HG03521 (cell line): ENCODE results near the gene RTTN.
A peak's percentile ranks its signal among the peaks of the same experiment; 100 is the strongest.

Experiments used
- ATAC-seq: cut with Tn5 transposase; IDR thresholded peaks from one replicate; pipeline ENCODE4 v1.9.1; 2021; ENCODE audit warnings: mild to moderate bottlenecking, moderate library complexity; ENCODE audit not compliant: unreplicated experiment

RTTN gene

GRCh38 chr18:70030728-70031127 lies 174.8 kb downstream of the RTTN start:
- ATAC-seq = no peak

DNA sequence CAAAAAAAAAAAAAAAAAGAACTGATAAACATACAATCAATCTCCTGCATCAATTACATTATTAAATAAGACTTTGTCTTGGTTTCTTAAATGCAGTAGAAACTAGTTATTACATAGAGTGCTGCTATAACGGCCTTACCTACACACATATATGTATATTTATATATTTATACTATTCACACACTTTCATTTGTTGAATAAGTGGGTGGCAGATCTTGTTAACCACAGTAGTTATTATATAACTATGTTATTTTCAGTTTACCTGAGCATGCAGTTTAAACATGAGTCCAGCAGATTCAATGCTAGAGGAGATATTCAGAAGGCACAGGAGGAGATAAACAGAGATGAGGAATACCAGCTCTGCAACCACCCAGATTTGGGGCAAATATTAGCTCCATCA lies 176.3 kb downstream of the RTTN start:
- peak; percentile 40 for ATAC-seq

- peak; percentile 67 for ATAC-seq
Measured at GRCh38 chr18:70028734-70029133, 176.8 kb downstream of the RTTN start.

- ATAC-seq = no peak
Measured at GRCh38 chr18:70028084-70028483, 177.4 kb downstream of the RTTN start.

- ATAC-seq = no peak
Measured at GRCh38 chr18:70025580-70025979, 179.9 kb downstream of the RTTN start.

DNA sequence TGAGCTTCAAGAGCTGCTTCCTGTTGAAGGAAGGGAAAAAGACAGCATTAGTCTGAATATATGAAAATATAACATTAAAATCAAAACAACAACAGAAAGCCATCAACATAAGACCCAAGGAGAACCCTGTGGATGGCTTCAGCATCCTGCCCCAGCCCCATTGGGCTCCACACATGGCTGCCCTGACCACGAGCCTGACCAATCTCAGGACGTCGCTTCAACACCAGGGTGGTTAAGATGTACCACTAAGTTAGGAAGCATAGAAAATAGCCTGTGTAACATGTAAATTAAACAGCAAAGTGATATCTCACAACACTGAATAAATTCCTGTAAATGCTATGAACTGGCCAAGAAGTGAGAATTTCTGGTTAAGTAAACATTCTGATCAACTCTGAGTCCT lies 180.7 kb downstream of the RTTN start:
- no peak for ATAC-seq

- ATAC-seq = no peak
Measured at GRCh38 chr18:70024093-70024492, 181.4 kb downstream of the RTTN start.

DNA sequence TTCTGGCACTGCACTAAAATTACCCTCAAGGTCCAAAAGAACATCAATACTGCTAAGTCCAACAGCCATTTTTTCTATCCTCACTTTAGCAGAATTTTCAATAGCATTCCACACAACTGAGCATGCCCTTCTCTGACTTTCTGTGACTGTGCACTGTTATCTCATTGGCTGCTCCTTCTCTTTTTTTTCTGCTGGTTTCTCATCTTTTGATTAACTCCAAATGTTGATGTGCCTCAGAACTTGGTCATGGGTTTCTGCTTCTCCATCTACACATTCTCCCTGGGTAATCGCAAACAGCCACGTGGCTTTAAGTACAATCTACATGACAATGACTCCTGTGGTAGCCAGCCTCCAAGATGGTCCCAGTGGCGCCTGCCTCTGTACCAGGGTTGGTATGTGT lies 182.9 kb downstream of the RTTN start:
- no peak for ATAC-seq

- no peak for ATAC-seq
Measured at GRCh38 chr18:70021498-70021897, 184.0 kb downstream of the RTTN start.

GRCh38 chr18:70021043-70021442 lies 184.4 kb downstream of the RTTN start:
- no peak for ATAC-seq

DNA sequence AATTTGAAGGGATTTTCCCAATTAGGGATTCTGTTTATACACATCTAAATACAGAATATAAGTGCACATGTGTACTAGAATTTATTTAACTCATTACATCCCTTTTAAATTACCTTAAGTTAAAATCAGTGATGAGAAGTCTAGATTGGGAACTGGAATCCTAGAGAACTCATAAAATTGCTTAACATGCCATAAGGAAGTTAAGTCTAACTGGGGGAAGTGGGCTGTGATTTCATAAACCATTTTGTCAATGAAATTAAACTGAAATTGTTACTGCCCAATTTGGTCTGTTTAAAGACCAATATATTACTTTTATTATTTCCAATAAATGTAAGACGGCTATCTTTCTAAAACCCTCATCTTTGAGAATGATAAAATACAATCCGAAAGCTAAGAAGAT lies 185.5 kb downstream of the RTTN start:
- ATAC-seq = no peak

DNA sequence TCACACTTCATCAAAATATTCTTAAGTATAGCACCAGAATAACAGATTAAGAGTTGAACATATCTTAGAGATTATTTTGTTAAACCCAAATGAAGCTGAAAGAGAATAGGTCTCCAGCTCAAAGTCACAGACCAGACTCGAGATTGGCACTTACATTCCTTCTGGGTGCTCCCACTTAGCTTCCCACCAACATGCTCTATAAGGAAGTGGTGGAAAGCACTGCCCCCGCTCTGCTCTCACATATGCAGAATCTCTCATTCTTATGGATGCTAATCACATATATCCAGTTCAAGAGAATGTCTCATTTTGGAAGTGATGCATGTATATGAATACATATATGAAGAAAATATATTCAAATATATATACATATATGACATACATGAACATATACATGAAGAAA lies 186.4 kb downstream of the RTTN start:
- ATAC-seq = no peak

GRCh38 chr18:70015127-70015526 lies 190.4 kb downstream of the RTTN start:
- ATAC-seq = no peak

- ATAC-seq = no peak
Measured at GRCh38 chr18:70005580-70005979, 199.9 kb downstream of the RTTN start.

DNA sequence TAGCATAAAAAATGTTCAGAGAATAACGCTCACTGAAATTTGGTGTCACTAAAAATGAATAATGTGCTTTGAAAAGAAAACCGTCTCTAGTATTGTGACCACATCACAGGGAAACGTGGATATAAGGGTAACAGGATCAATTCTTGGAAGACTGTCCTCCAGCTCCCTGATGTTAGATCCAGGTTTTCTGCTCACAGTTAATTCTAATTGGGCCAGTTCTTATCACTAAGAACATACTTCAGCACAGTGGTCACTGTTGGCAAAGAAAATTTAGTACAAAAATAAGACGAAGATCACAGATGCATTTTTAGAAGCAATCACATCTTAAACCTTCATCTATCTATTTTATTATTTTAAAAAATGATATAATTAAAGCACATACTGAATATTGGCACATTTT lies 200.8 kb downstream of the RTTN start:
- no peak for ATAC-seq

DNA sequence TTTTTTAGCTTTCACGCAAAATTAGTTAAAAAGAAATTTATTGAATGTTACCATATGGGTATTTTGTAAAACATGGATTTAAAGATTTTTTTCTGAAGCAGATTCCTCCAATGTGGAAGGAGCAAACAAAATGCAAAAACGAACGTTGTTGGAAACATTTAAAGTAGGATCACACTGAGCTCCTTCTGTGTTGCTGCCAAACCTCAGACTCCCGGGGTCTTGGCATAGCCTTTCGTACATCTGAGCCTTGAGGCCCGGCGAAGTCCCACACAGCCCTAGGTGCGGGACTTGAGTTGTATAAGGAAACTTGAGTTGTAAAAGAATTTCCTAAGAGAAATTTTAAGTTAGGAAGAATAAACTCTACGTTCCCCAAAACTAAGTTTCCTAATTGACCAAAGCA lies 205.8 kb downstream of the RTTN start:
- no peak for ATAC-seq

DNA sequence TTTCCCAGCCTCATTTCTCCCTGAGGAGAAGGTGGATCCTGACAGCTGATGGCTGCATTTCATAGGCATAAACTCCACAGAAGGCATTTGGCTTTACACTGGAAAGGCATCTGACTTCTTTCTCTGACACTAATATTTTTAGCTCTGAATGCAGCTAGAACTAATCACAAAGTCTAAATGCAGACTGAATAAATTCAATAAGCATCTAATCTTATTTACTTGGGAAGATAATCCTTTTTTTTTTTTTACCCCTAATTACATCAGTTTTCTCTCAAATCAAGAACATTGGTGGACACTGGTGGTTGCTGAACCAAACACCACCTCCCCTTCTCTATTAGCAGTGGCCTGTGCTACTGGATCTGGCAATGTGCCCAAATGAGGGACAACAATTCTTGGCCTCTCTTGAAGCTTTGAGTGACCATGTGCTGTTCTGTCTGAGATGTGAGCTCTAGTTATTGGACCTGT lies 206.9 kb downstream of the RTTN start:
- ATAC-seq = no peak

GRCh38 chr18:69996951-69997798 lies 208.3 kb downstream of the RTTN start:
- ATAC-seq = no peak

DNA sequence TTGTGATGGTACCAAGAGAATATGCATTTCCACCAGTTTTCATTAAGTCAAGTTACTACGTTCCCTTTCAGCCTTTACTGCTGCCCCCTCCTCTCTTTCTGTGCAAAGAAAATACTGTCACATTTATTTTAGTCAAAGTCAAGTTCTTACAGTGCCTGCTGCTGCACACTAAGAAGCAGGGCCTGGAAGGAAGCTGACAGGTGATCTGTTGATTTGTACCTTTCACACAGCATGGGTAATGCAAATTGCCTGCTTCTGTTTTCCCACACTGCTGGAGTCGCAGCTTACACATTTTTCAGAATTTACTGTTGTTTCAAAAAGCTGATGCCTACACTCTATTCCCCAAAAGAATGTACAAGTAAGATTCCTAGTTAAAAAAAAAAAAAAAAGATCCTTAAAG lies 209.1 kb downstream of the RTTN start:
- no peak for ATAC-seq

- no peak for ATAC-seq
Measured at GRCh38 chr18:69995774-69996173, 209.7 kb downstream of the RTTN start.

GRCh38 chr18:69992776-69993175 lies 212.7 kb downstream of the RTTN start:
- ATAC-seq = no peak

GRCh38 chr18:69987870-69988269 lies 217.6 kb downstream of the RTTN start:
- ATAC-seq = no peak

DNA sequence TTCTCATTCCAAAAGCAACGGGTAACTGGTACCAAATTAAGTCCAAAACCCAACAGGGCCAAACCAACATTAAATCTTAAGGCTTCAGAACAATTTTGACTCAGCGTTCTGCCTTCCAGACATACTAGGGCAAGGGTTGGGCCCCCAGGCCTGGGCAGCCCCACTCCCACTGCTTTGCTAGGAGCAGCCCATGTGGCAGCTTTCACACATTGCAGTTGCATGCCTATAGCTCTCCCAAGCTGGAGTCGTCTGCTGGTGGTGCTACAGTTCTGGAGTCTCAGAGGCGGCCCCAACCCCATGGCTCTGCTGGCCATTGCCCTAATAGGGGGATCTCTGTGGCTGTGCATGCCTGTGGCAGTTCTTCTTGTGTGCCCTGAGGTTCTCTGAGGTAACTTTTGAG lies 220.2 kb downstream of the RTTN start:
- no peak for ATAC-seq
